C4-2B (cell line): Measurements from ENCODE around the gene NFIL3.

Experiments
- CTCF ChIP-seq: fragments of 450-650 bp; conservative IDR thresholded peaks from 2 replicates; pipeline ENCODE4 v1.5.1; 2017; ENCODE audit warnings: mild to moderate bottlenecking
- ZFX ChIP-seq: fragments of 450-650 bp; IDR thresholded peaks from 2 replicates; pipeline ENCODE4 v1.6.1; 2017

- TF ChIP-seq CTCF (no peak), ZFX (no peak)
Measured at GRCh38 chr9:91443994-91444392, 20.4 kb upstream of the NFIL3 start.
